ENCODE data around the gene XPC.

DNA sequence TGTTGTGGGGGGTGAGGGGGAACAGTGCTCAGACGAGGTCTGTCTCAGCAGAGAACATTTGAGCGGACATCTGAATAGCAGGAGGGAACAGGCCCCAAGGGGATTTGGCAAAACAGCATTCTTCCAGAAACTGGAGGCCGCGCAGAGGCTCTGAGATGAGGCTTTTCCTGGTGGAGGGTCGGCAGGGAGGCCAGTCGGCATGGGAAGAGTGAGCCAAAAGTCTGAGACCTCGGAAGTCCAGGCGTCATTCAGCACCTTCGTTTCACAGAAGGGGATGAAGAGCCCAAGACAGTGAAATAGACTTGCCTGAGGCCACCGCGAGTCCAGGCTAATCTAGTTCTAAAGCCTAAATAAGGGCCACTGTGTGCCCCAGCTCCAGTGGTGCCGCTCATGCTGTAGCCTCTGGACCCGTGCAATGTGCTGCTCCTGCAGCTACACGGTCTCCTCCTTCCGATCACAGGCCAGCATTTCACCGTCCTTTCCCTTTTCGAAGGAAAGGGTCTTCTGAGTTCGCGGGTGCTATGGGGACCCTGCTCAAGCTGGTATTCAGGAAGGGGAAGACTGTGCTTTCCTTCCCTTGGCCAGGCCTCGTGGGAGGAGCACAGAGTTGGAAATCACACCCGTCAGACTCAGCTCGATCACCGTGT lies 24.6 kb upstream of the XPC start:
- TF ChIP-seq, protein P1, sequence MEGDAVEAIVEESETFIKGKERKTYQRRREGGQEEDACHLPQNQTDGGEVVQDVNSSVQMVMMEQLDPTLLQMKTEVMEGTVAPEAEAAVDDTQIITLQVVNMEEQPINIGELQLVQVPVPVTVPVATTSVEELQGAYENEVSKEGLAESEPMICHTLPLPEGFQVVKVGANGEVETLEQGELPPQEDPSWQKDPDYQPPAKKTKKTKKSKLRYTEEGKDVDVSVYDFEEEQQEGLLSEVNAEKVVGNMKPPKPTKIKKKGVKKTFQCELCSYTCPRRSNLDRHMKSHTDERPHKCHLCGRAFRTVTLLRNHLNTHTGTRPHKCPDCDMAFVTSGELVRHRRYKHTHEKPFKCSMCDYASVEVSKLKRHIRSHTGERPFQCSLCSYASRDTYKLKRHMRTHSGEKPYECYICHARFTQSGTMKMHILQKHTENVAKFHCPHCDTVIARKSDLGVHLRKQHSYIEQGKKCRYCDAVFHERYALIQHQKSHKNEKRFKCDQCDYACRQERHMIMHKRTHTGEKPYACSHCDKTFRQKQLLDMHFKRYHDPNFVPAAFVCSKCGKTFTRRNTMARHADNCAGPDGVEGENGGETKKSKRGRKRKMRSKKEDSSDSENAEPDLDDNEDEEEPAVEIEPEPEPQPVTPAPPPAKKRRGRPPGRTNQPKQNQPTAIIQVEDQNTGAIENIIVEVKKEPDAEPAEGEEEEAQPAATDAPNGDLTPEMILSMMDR (IDR thresholded peaks at IDR 0.05): no peak
- TF ChIP-seq POLR2A (IDR thresholded peaks at IDR 0.05): no peak

All from right lobe of liver (tissue), 4 donors.